Measurements from ENCODE around the gene EPB41L2.

- TF ChIP-seq CTCF (IDR thresholded peaks at IDR 0.05) (no peak), ZFX (IDR thresholded peaks at IDR 0.05; ENCODE audit: borderline replicate concordance) (no peak)
Observed at GRCh38 chr6:130922922-130923321, 140.1 kb downstream of the EPB41L2 start.
